HG02571 (cell line): ENCODE measurements around the gene NFKBIB.
"Not testable (repeated sequence)": the region's sequence is repeated elsewhere in the genome, so short reads cannot be mapped to it uniquely, and the experiment has no call there.

ENCODE experiments used
- ATAC-seq: cut with Tn5 transposase; IDR thresholded peaks from one replicate; pipeline ENCODE4 v1.9.1; 2021; ENCODE audit warnings: mild to moderate bottlenecking, moderate library complexity; ENCODE audit not compliant: unreplicated experiment

NFKBIB gene

GRCh38 chr19:38899447-38900201 lies at the start of gene NFKBIB, which contains the start of gene SIRT2:
Gene NFKBIB, plus strand, starts transcription at chr19:38899969. Its CDS starts 64 bp downstream, at chr19:38900033.
Gene SIRT2, minus strand, starts transcription at chr19:38899618. Its CDS starts 97 bp downstream, at chr19:38899521.
- ATAC-seq, result peak; percentile 88

GRCh38 chr19:38850436-38850975 lies 49.3 kb upstream of the NFKBIB start:
- peak; percentile 57 for ATAC-seq

- no peak for ATAC-seq
These were observed 48.7 kb upstream of the NFKBIB start for GRCh38 chr19:38850976-38851621.

- ATAC-seq, result no peak
These were observed 48.0 kb upstream of the NFKBIB start for GRCh38 chr19:38851622-38852230.

GRCh38 chr19:38852231-38853044 lies 47.3 kb upstream of the NFKBIB start:
- no peak for ATAC-seq

- ATAC-seq, result no peak
These were observed 46.6 kb upstream of the NFKBIB start for GRCh38 chr19:38853214-38853613.

- ATAC-seq, result not testable (repeated sequence)
These were observed 44.8 kb upstream of the NFKBIB start for GRCh38 chr19:38854961-38855360.

- ATAC-seq, result not testable (repeated sequence)
These were observed 44.0 kb upstream of the NFKBIB start for GRCh38 chr19:38855751-38856150.

- ATAC-seq, result no peak
These were observed 43.0 kb upstream of the NFKBIB start for GRCh38 chr19:38856813-38857212.

GRCh38 chr19:38859631-38860204 lies 40.1 kb upstream of the NFKBIB start:
- not testable (repeated sequence) for ATAC-seq

GRCh38 chr19:38861368-38861767 lies 38.4 kb upstream of the NFKBIB start:
- ATAC-seq, result no peak

- no peak for ATAC-seq
These were observed 37.3 kb upstream of the NFKBIB start for GRCh38 chr19:38862321-38863059.

- no peak for ATAC-seq
These were observed 32.5 kb upstream of the NFKBIB start for GRCh38 chr19:38867171-38867780.

GRCh38 chr19:38868551-38868950 lies 31.2 kb upstream of the NFKBIB start:
- ATAC-seq, result no peak

GRCh38 chr19:38869160-38869835 lies 30.5 kb upstream of the NFKBIB start:
- ATAC-seq, result no peak

GRCh38 chr19:38869836-38870607 lies 29.7 kb upstream of the NFKBIB start:
- peak; percentile 73 for ATAC-seq

GRCh38 chr19:38870612-38871011 lies 29.2 kb upstream of the NFKBIB start:
- no peak for ATAC-seq

- not testable (repeated sequence) for ATAC-seq
These were observed 26.4 kb upstream of the NFKBIB start for GRCh38 chr19:38873400-38873799.
